Testis (tissue), 2 donors: ENCODE measurements around the gene BMP5.

ENCODE experiments used
- POLR2A ChIP-seq: fragments of 450-650 bp; IDR thresholded peaks from one replicate; pipeline ENCODE4 v1.6.1; 2017; ENCODE audit warnings: antibody characterized with exemption, mild to moderate bottlenecking, moderate library complexity
- TF ChIP-seq, protein P1 (sequence below), 3 experiments: fragments of 450-650 bp in 2 of 3; fragments of 200-600 bp in 1 of 3; sonication (generic) in 1 of 3; IDR thresholded peaks; one replicate each; pipeline ENCODE4 v1.5.1; 2016 to 2019; ENCODE audit warnings: antibody characterized with exemption in 3 of 3, mild to moderate bottlenecking in 2 of 3, moderate library complexity in 1 of 3

DNA sequence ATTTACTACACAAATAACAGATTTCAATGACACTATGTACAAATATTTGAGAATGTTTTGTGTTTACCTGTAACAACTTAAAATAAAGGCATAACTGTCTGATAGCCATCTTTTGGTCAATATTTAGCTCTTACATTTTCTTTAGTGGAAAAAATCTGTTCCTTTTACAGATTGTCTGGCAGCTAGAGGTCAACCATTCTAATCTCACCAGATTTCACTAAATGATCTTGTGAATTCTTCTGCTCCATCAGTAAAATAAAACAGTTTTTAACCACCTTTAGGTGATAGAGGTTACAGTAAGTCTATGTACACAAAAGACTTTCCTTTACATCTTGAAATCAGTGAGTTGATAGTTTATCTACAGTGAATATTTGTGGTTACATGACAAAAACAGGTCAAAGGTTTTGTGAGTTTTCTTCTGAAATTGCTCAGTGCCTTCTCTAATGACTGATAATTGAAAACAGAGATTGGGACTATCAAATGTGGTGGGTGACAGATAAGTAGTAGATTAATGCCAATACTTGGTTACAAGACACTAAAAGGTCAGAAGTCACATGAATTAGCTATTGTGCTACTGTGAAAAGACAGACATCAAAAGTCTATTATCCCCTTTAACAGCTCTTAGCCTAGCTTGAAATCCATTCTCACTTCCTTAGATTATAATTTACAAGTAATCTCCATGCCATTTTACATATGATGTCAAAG lies 47.4 kb downstream of the BMP5 start:
- TF ChIP-seq POLR2A: no peak
- TF ChIP-seq, protein P1, sequence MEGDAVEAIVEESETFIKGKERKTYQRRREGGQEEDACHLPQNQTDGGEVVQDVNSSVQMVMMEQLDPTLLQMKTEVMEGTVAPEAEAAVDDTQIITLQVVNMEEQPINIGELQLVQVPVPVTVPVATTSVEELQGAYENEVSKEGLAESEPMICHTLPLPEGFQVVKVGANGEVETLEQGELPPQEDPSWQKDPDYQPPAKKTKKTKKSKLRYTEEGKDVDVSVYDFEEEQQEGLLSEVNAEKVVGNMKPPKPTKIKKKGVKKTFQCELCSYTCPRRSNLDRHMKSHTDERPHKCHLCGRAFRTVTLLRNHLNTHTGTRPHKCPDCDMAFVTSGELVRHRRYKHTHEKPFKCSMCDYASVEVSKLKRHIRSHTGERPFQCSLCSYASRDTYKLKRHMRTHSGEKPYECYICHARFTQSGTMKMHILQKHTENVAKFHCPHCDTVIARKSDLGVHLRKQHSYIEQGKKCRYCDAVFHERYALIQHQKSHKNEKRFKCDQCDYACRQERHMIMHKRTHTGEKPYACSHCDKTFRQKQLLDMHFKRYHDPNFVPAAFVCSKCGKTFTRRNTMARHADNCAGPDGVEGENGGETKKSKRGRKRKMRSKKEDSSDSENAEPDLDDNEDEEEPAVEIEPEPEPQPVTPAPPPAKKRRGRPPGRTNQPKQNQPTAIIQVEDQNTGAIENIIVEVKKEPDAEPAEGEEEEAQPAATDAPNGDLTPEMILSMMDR (IDR thresholded peaks at IDR 0.05): no peak
